Measurements from ENCODE around the gene CEP63. TPM values are rescaled to one million over a fixed set of nuclear protein-coding genes. Genes with fewer than 3 reads are reported as not detected.
"Not testable (repeated sequence)": the region's sequence is repeated elsewhere in the genome, so short reads cannot be mapped to it uniquely, and the experiment has no call there.

CEP63 gene
- total and polyA plus RNA-seq, 9 donors = 22.3 to 40.1 (median 35.5) TPM

GRCh38 chr3:134594331-134594741 is 108.5 kb downstream of the CEP63 start:
- Histone ChIP-seq H3K9me3 (replicated peaks; ENCODE audit: control insufficient read depth, low read depth, low read length) (no peaks in the 10 kb centered on the region), H3K36me3 (ENCODE audit: control insufficient read depth, insufficient read depth, low read length) (no peaks in the 10 kb centered on the region), H3K4me1 (ENCODE audit: control insufficient read depth, insufficient read depth, low read length) (no peaks in the 10 kb centered on the region), H3K4me3 (ENCODE audit: low read length) (no peak overlapping the region), H3K27ac (ENCODE audit: low read length) (no peak overlapping the region), H3K27me3 (ENCODE audit: control insufficient read depth, insufficient read depth, low read length) (no peaks in the 10 kb centered on the region)
- no peak for DNase-seq
- WGBS (ENCODE audit: insufficient coverage) = 61% methylated on average over 7 of the region's 8 CpGs

- not testable (repeated sequence) for H3K27me3 ChIP-seq (ENCODE audit: control insufficient read depth, insufficient read depth, low read length); H3K36me3 ChIP-seq (ENCODE audit: control insufficient read depth, insufficient read depth, low read length); DNase-seq; H3K9me3 ChIP-seq (replicated peaks; ENCODE audit: control insufficient read depth, low read depth, low read length); H3K27ac ChIP-seq (ENCODE audit: low read length); H3K4me1 ChIP-seq (ENCODE audit: control insufficient read depth, insufficient read depth, low read length); H3K4me3 ChIP-seq (ENCODE audit: low read length)
- no CpG with 5 or more reads among the region's 3 CpGs for WGBS (ENCODE audit: insufficient coverage)
Measured at GRCh38 chr3:134594986-134595385, 109.1 kb downstream of the CEP63 start.

- H3K27me3 ChIP-seq (ENCODE audit: control insufficient read depth, insufficient read depth, low read length) = no peaks in the 10 kb centered on the region
- H3K27ac ChIP-seq (ENCODE audit: low read length) = no peak overlapping the region
- no peak for DNase-seq
- no peaks in the 10 kb centered on the region for H3K9me3 ChIP-seq (replicated peaks; ENCODE audit: control insufficient read depth, low read depth, low read length)
- WGBS (ENCODE audit: insufficient coverage) = 50% methylated on average over 2 of the region's 2 CpGs
- no peak overlapping the region for H3K4me3 ChIP-seq (ENCODE audit: low read length)
- no peaks in the 10 kb centered on the region for H3K36me3 ChIP-seq (ENCODE audit: control insufficient read depth, insufficient read depth, low read length)
- peaks cover 6% of the 10 kb centered on the region for H3K4me1 ChIP-seq (ENCODE audit: control insufficient read depth, insufficient read depth, low read length)
Measured at GRCh38 chr3:134597390-134597970, 111.6 kb downstream of the CEP63 start.

GRCh38 chr3:134598763-134599545 is 113.1 kb downstream of the CEP63 start:
- no peaks in the 10 kb centered on the region for H3K27me3 ChIP-seq (ENCODE audit: control insufficient read depth, insufficient read depth, low read length)
- no peaks in the 10 kb centered on the region for H3K9me3 ChIP-seq (replicated peaks; ENCODE audit: control insufficient read depth, low read depth, low read length)
- WGBS (ENCODE audit: insufficient coverage) = 41% methylated on average over 4 of the region's 10 CpGs
- no peak overlapping the region for H3K4me3 ChIP-seq (ENCODE audit: low read length)
- H3K4me1 ChIP-seq (ENCODE audit: control insufficient read depth, insufficient read depth, low read length) = peaks cover 8% of the 10 kb centered on the region
- no peak for DNase-seq
- H3K36me3 ChIP-seq (ENCODE audit: control insufficient read depth, insufficient read depth, low read length) = peaks cover 8% of the 10 kb centered on the region
- H3K27ac ChIP-seq (ENCODE audit: low read length) = no peak overlapping the region

GRCh38 chr3:134600206-134600605 is 114.3 kb downstream of the CEP63 start:
- peaks cover 8% of the 10 kb centered on the region for H3K4me1 ChIP-seq (ENCODE audit: control insufficient read depth, insufficient read depth, low read length)
- H3K36me3 ChIP-seq (ENCODE audit: control insufficient read depth, insufficient read depth, low read length) = peaks cover 12% of the 10 kb centered on the region
- H3K4me3 ChIP-seq (ENCODE audit: low read length) = no peak overlapping the region
- no peaks in the 10 kb centered on the region for H3K27me3 ChIP-seq (ENCODE audit: control insufficient read depth, insufficient read depth, low read length)
- H3K27ac ChIP-seq (ENCODE audit: low read length) = no peak overlapping the region
- H3K9me3 ChIP-seq (replicated peaks; ENCODE audit: control insufficient read depth, low read depth, low read length) = no peaks in the 10 kb centered on the region
- no CpG with 5 or more reads among the region's 1 CpG for WGBS (ENCODE audit: insufficient coverage)
- DNase-seq = no peak

GRCh38 chr3:134600685-134601463 is 115.0 kb downstream of the CEP63 start:
- no peaks in the 10 kb centered on the region for H3K27me3 ChIP-seq (ENCODE audit: control insufficient read depth, insufficient read depth, low read length)
- no peaks in the 10 kb centered on the region for H3K9me3 ChIP-seq (replicated peaks; ENCODE audit: control insufficient read depth, low read depth, low read length)
- peaks cover 14% of the 10 kb centered on the region for H3K36me3 ChIP-seq (ENCODE audit: control insufficient read depth, insufficient read depth, low read length)
- H3K27ac ChIP-seq (ENCODE audit: low read length) = no peak overlapping the region
- 2% methylated on average over 25 of the region's 31 CpGs for WGBS (ENCODE audit: insufficient coverage)
- no peak overlapping the region for H3K4me3 ChIP-seq (ENCODE audit: low read length)
- peaks cover 8% of the 10 kb centered on the region for H3K4me1 ChIP-seq (ENCODE audit: control insufficient read depth, insufficient read depth, low read length)
- DNase-seq = peak; percentile 78

- Histone ChIP-seq H3K4me3 (ENCODE audit: low read length) (no peak overlapping the region), H3K36me3 (ENCODE audit: control insufficient read depth, insufficient read depth, low read length) (peaks cover 22% of the 10 kb centered on the region), H3K4me1 (ENCODE audit: control insufficient read depth, insufficient read depth, low read length) (peaks cover 11% of the 10 kb centered on the region), H3K27me3 (ENCODE audit: control insufficient read depth, insufficient read depth, low read length) (no peaks in the 10 kb centered on the region), H3K27ac (ENCODE audit: low read length) (no peak overlapping the region), H3K9me3 (replicated peaks; ENCODE audit: control insufficient read depth, low read depth, low read length) (no peaks in the 10 kb centered on the region)
- 38% methylated on average over 16 of the region's 19 CpGs for WGBS (ENCODE audit: insufficient coverage)
- DNase-seq = peak; percentile 29
Measured at GRCh38 chr3:134601539-134602439, 115.9 kb downstream of the CEP63 start.

GRCh38 chr3:134602440-134602814 is 116.6 kb downstream of the CEP63 start:
- Histone ChIP-seq H3K4me1 (ENCODE audit: control insufficient read depth, insufficient read depth, low read length) (peaks cover 14% of the 10 kb centered on the region), H3K9me3 (replicated peaks; ENCODE audit: control insufficient read depth, low read depth, low read length) (no peaks in the 10 kb centered on the region), H3K27me3 (ENCODE audit: control insufficient read depth, insufficient read depth, low read length) (no peaks in the 10 kb centered on the region), H3K4me3 (ENCODE audit: low read length) (no peak overlapping the region), H3K27ac (ENCODE audit: low read length) (no peak overlapping the region), H3K36me3 (ENCODE audit: control insufficient read depth, insufficient read depth, low read length) (peaks cover 27% of the 10 kb centered on the region)
- DNase-seq = no peak
- WGBS (ENCODE audit: insufficient coverage) = 46% methylated on average over 5 of the region's 6 CpGs

GRCh38 chr3:134603480-134603879 is 117.6 kb downstream of the CEP63 start:
- H3K9me3 ChIP-seq (replicated peaks; ENCODE audit: control insufficient read depth, low read depth, low read length) = no peaks in the 10 kb centered on the region
- peaks cover 36% of the 10 kb centered on the region for H3K36me3 ChIP-seq (ENCODE audit: control insufficient read depth, insufficient read depth, low read length)
- 71% methylated on average over 4 of the region's 4 CpGs for WGBS (ENCODE audit: insufficient coverage)
- H3K27ac ChIP-seq (ENCODE audit: low read length) = no peak overlapping the region
- peaks cover 14% of the 10 kb centered on the region for H3K4me1 ChIP-seq (ENCODE audit: control insufficient read depth, insufficient read depth, low read length)
- no peaks in the 10 kb centered on the region for H3K27me3 ChIP-seq (ENCODE audit: control insufficient read depth, insufficient read depth, low read length)
- no peak for DNase-seq
- no peak overlapping the region for H3K4me3 ChIP-seq (ENCODE audit: low read length)
